K562 (cell line): ENCODE results near the gene IKBKE. TPM values are rescaled to one million over a fixed set of nuclear protein-coding genes. Genes with fewer than 3 reads are reported as not detected.

Source experiments
- ATAC-seq: fragments of 200-7000 bp; cut with Tn5 transposase; 3 replicates; pipeline ENCODE4 v1.9.1; 2020; ENCODE audit warnings: moderate library complexity
- BruUV-seq: library from RNA; stranded (reverse); fragments of 400-500 nt; replicated peaks from 2 replicates; lab custom pipeline; 2021; lab: Mats Ljungman, UMichigan
- CTCF ChIA-PET: fragments of 300-600 bp; formaldehyde crosslinking; extraction: SDS; loops from one replicate; lab custom pipeline; 2021; ENCODE audit warnings: low intra/inter-chr PET ratio; lab: Yijun Ruan, JAX
- POLR2A ChIA-PET: fragments of 300-600, 350-650 bp; sonication (Branson Sonifier 250); formaldehyde crosslinking; extraction: SDS; loops from one replicate; lab custom pipeline; 2021; ENCODE audit warnings: antibody characterized with exemption, inconsistent platforms; lab: Yijun Ruan, JAX
- DNase-seq, 4 experiments: peaks; one replicate each; pipeline versions ENCODE4 v3.0.0 to v3.0.0-alpha.2; 2011 to 2018; ENCODE audit warnings: low spot score in 3 of 4, mixed read lengths in 3 of 4; ENCODE audit errors: extremely low read depth in 1 of 4
- FAIRE-seq: peaks from 2 replicates; lab custom pipeline; 2011; peaks lifted over from hg19 to GRCh38; lab: Jason Lieb, UNC
- H2AFZ ChIP-seq: 2 replicates; pipeline ENCODE4 v1.6.0; 2011; ENCODE audit warnings: low read depth, low read length, control low read depth, inconsistent platforms
- H3K27ac ChIP-seq: fragments of 200-600 bp; 3 replicates; pipeline ENCODE4 v1.8.0; 2011; ENCODE audit warnings: low read depth, mild to moderate bottlenecking, control low read depth, inconsistent platforms, low read length, moderate library complexity, mixed read lengths; ENCODE audit errors: extremely low read depth
- H3K27me3 ChIP-seq, 2 experiments: fragments of 300-600 bp in 1 of 2; 2 replicates in 1 of 2; 3 replicates in 1 of 2; pipeline versions ENCODE4 v1.6.0 to v1.8.0; 2011; ENCODE audit warnings: inconsistent platforms in 2 of 2, low read length in 2 of 2, mild to moderate bottlenecking in 1 of 2, mixed read lengths in 1 of 2, moderate library complexity in 1 of 2; ENCODE audit not compliant: control insufficient read depth in 2 of 2, insufficient read depth in 2 of 2
- H3K36me3 ChIP-seq: fragments of 300-600 bp; 3 replicates; pipeline ENCODE4 v1.8.0; 2011; ENCODE audit warnings: mild to moderate bottlenecking, low read length, inconsistent platforms; ENCODE audit not compliant: control insufficient read depth, insufficient read depth
- H3K4me1 ChIP-seq, 2 experiments: fragments of 200-600 bp in 1 of 2; replicated peaks in 1 of 2; 2 replicates in 1 of 2; 3 replicates in 1 of 2; pipeline versions ENCODE4 v1.5.1 to v1.8.0; 2011; ENCODE audit warnings: inconsistent platforms in 2 of 2, low read length in 2 of 2, mild to moderate bottlenecking in 1 of 2, mixed read lengths in 1 of 2, moderate library complexity in 1 of 2; ENCODE audit not compliant: control insufficient read depth in 2 of 2, insufficient read depth in 2 of 2
- H3K4me2 ChIP-seq: 2 replicates; pipeline ENCODE4 v1.6.1; 2011; ENCODE audit warnings: low read length, control low read depth, inconsistent platforms, mixed read lengths; ENCODE audit not compliant: insufficient read depth
- H3K4me3 ChIP-seq: fragments of 200-600 bp; sonication (generic), shearing (Covaris generic); 2 replicates; pipeline ENCODE4 v1.5.1; 2016; ENCODE audit warnings: control low read depth, inconsistent platforms
- H3K79me2 ChIP-seq: fragments of 200-600 bp; 3 replicates; pipeline ENCODE4 v1.8.0; 2011; ENCODE audit warnings: low read length, inconsistent platforms; ENCODE audit not compliant: control insufficient read depth, insufficient read depth
- H3K9ac ChIP-seq, 2 experiments: 2 replicates each; pipeline versions ENCODE4 v1.6.0 to v1.6.1; 2011; ENCODE audit warnings: low read depth in 2 of 2, low read length in 2 of 2, control low read depth in 1 of 2, inconsistent platforms in 1 of 2, mild to moderate bottlenecking in 1 of 2, mixed read lengths in 1 of 2; ENCODE audit not compliant: insufficient read depth in 1 of 2
- H3K9me1 ChIP-seq: one replicate; pipeline ENCODE4 v1.6.0; 2011; ENCODE audit warnings: inconsistent platforms, mild to moderate bottlenecking, low read length, moderate library complexity; ENCODE audit not compliant: control insufficient read depth, insufficient read depth
- H3K9me3 ChIP-seq: replicated peaks from 2 replicates; pipeline ENCODE4 v1.5.1; 2011; ENCODE audit warnings: low read depth, low read length, inconsistent platforms; ENCODE audit not compliant: control insufficient read depth, insufficient read depth
- H4K20me1 ChIP-seq: replicated peaks from 2 replicates; pipeline ENCODE4 v1.6.1; 2011; ENCODE audit warnings: low read length, inconsistent platforms, mixed read lengths; ENCODE audit not compliant: control insufficient read depth, insufficient read depth
- ATF1 ChIP-seq, 2 experiments: fragments of 450-650 bp in 1 of 2; IDR thresholded peaks; 2 replicates each; pipeline ENCODE4 v1.6.1; 2016; ENCODE audit warnings: missing compliant biosample characterization in 1 of 2, missing genetic modification characterization in 1 of 2
- FOSL1 ChIP-seq: fragments of 200-800 bp; sonication (Bioruptor generic); conservative IDR thresholded peaks from 2 replicates; pipeline ENCODE4 v1.6.1; 2016; ENCODE audit warnings: missing genetic modification characterization, missing compliant biosample characterization
- JUND ChIP-seq, 2 experiments: IDR thresholded peaks; 2 replicates in 1 of 2; 3 replicates in 1 of 2; pipeline ENCODE4 v1.6.1; 2011; ENCODE audit warnings: borderline replicate concordance in 2 of 2, low read depth in 2 of 2, low read length in 2 of 2, improper control_type of control experiment in 1 of 2, missing biosample characterization in 1 of 2, missing genetic modification characterization in 1 of 2, missing genetic modification reagents in 1 of 2
- NUFIP1 ChIP-seq: fragments of 450-650 bp; IDR thresholded peaks from 2 replicates; pipeline ENCODE4 v1.6.1; 2018; ENCODE audit not compliant: partially characterized antibody
- TGIF2 ChIP-seq: sonication (generic); formaldehyde crosslinking; IDR thresholded peaks from 2 replicates; pipeline ENCODE4 v1.8.1; 2022; ENCODE audit warnings: mild to moderate bottlenecking, missing genetic modification reagents, moderate library complexity
- ZNF133 ChIP-seq: fragments of 250-450 bp; sonication (Bioruptor Pico); IDR thresholded peaks from 2 replicates; pipeline ENCODE4 v1.4.0; 2020; ENCODE audit warnings: mild to moderate bottlenecking
- WGBS: fragments of 100-300 bp; shearing (Covaris generic); methylation state at CpG from one replicate; pipeline ENCODE4 v1.1.6; 2016; ENCODE audit warnings: low coverage, mixed read lengths; ENCODE audit not compliant: insufficient coverage; ENCODE audit errors: missing lambda C conversion rate; 5-methylcytosine and 5-hydroxymethylcytosine counted together
- in situ Hi-C: fragments of 300-500 bp; cut with MboI; formaldehyde crosslinking; loops from 4 replicates; pipeline ENCODE4 v1.15.0; 2018; ENCODE audit warnings: inconsistent platforms, mixed read lengths
- intact Hi-C: fragments of 100-400 bp; cut with micrococcal nuclease; formaldehyde crosslinking; loops from 2 replicates; pipeline ENCODE4 v1.14.2; 2022
- polyA plus RNA-seq, 8 experiments: library from polyadenylated mRNA; depleted of rRNA in 4 of 8; stranded (reverse) in 5 of 8; unstranded in 3 of 8; fragments of >200 nt; fragmentation: Nextera tagmentation in 2 of 8; fragmentation: Illumina TruSeq in 1 of 8; extraction: Ambion mirVana in 2 of 8; extraction: Trizol in 1 of 8; gene quantifications; 2 replicates each; pipeline versions ENCODE4 v1.2.1 to v1.2.3, GENCODE V29; 2011 to 2014; ENCODE audit warnings: inconsistent platforms in 1 of 8, missing spikeins in 1 of 8
- total RNA-seq, 7 experiments: library from RNA; depleted of rRNA in 6 of 7; stranded (reverse); fragments of >200 nt in 6 of 7; fragmentation: Illumina TruSeq in 2 of 7; extraction: Trizol in 2 of 7; gene quantifications; 2 replicates each; pipeline versions ENCODE4 v1.2.1 to v1.2.3, GENCODE V29; 2011 to 2021; ENCODE audit warnings: low replicate concordance in 1 of 7

Gene IKBKE
- total and polyA plus RNA-seq, 9 of the 15 experiments (the other 6 are each of a cell fraction or from before 2014, with no cell fraction given), result 2.3 to 9.0 (median 4.8) TPM

DNA sequence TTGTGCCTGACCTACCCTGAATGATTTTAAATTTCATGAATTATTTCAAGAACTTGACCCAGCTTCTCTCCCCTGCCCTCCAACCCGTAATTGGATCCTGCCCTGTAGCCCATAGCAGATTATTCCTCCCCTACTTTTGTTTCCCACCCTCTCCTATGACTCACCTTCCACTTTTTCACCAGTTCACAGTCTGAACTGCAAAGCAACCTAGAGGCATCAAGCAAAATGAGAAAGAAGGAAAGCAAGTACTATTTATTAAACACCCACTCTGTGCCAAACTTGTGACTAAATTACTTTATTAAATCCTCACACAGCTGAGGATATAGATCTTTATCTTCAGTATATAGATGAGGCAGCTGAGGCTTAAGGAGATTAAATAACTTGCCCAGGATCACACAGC is 20.7 kb upstream of the IKBKE start:
- BruUV-seq, result no TSS peak
- no peaks in the 10 kb centered on the region for H3K9me3 ChIP-seq
- ATAC-seq, result no peak
- CTCF ChIA-PET, result no interaction called here
- H3K4me2 ChIP-seq, result no peak overlapping the region
- peak; percentile 11 for FAIRE-seq
- no peak for TF ChIP-seq ATF1 (CRISPR knock-in tag; IDR thresholded peaks at IDR 0.05)
- TF ChIP-seq ATF1 (tag; IDR thresholded peaks at IDR 0.05), result no peak
- TF ChIP-seq FOSL1 (tag), result peak; percentile 40; the same call in 1 of the 2 replicates
- no peak for TF ChIP-seq ZNF133 (CRISPR knock-in tag)
- no peak for TF ChIP-seq TGIF2 (CRISPR knock-in tag)
- peak; percentile 11; the same call in 1 of the 2 replicates for TF ChIP-seq JUND (IDR thresholded peaks at IDR 0.05; ENCODE audit: borderline replicate concordance, low read depth, low read length)
- TF ChIP-seq JUND (tag; IDR thresholded peaks at IDR 0.05; ENCODE audit: borderline replicate concordance, low read depth, low read length), result no peak
- TF ChIP-seq NUFIP1, result no peak
- H3K9me1 ChIP-seq, result no peaks in the 10 kb centered on the region
- H3K36me3 ChIP-seq, result peaks cover 17% of the 10 kb centered on the region; the same call in 2 of the 3 replicates
- no peak overlapping the region for H3K27ac ChIP-seq
- H3K79me2 ChIP-seq, result no peaks in the 10 kb centered on the region
- DNase-seq, result no peak
- POLR2A ChIA-PET, result interaction anchor here (1.7 kb wide), 1 partner anchor 10 kb away, joined by 5 read pairs; no protein-coding TSS in a partner anchor
- no peaks in the 10 kb centered on the region for H3K27me3 ChIP-seq
- H3K4me1 ChIP-seq, result peaks cover 5 to 6% of the 10 kb centered on the region in 2 experiments; a peak in 4 of 5 replicates
- H3K9ac ChIP-seq, result no peak overlapping the region
- no peak overlapping the region for H2AFZ ChIP-seq
- no peak overlapping the region for H3K4me3 ChIP-seq
- 20% methylated on average over 1 of the region's 1 CpG for WGBS
- 0 out of 2 replicates have a peak, but pooled peaks cover 3% of the 10 kb centered on the region for H4K20me1 ChIP-seq
- intact Hi-C loops, result no loop called here
- in situ Hi-C loops, result no loop called here
